GM21723 (cell line): ENCODE measurements around the gene CEMIP.

Source experiments
- ATAC-seq: cut with Tn5 transposase; IDR thresholded peaks from one replicate; pipeline ENCODE4 v1.9.1; 2021; ENCODE audit warnings: mild to moderate bottlenecking, moderate library complexity; ENCODE audit not compliant: unreplicated experiment

Gene CEMIP

GRCh38 chr15:80783260-80783659 lies 4.1 kb downstream of the CEMIP start:
- ATAC-seq = no peak

- no peak for ATAC-seq
Measured at GRCh38 chr15:80785335-80785734, 6.2 kb downstream of the CEMIP start.

GRCh38 chr15:80785811-80786354 lies 6.7 kb downstream of the CEMIP start:
- ATAC-seq = no peak

GRCh38 chr15:80787316-80787715 lies 8.1 kb downstream of the CEMIP start:
- no peak for ATAC-seq

GRCh38 chr15:80788536-80788935 lies 9.4 kb downstream of the CEMIP start:
- no peak for ATAC-seq

- no peak for ATAC-seq
Measured at GRCh38 chr15:80789296-80789695, 10.1 kb downstream of the CEMIP start.

GRCh38 chr15:80789796-80790195 lies 10.6 kb downstream of the CEMIP start:
- no peak for ATAC-seq

- ATAC-seq = no peak
Measured at GRCh38 chr15:80790236-80790635, 11.1 kb downstream of the CEMIP start.

- ATAC-seq = no peak
Measured at GRCh38 chr15:80791004-80791403, 11.8 kb downstream of the CEMIP start.

GRCh38 chr15:80796407-80796806 lies 17.2 kb downstream of the CEMIP start:
- ATAC-seq = no peak

- ATAC-seq = no peak
Measured at GRCh38 chr15:80798911-80799310, 19.7 kb downstream of the CEMIP start.

GRCh38 chr15:80800067-80800466 lies 20.9 kb downstream of the CEMIP start:
- no peak for ATAC-seq

- no peak for ATAC-seq
Measured at GRCh38 chr15:80801891-80802680, 22.9 kb downstream of the CEMIP start.

GRCh38 chr15:80803580-80804525 lies 24.7 kb downstream of the CEMIP start:
- no peak for ATAC-seq

GRCh38 chr15:80804970-80805495 lies 25.9 kb downstream of the CEMIP start:
- no peak for ATAC-seq

GRCh38 chr15:80811781-80812315 lies 32.7 kb downstream of the CEMIP start:
- ATAC-seq = no peak

- no peak for ATAC-seq
Measured at GRCh38 chr15:80815106-80815505, 35.9 kb downstream of the CEMIP start.

- ATAC-seq = no peak
Measured at GRCh38 chr15:80816049-80816653, 37.0 kb downstream of the CEMIP start.

- no peak for ATAC-seq
Measured at GRCh38 chr15:80816936-80817335, 37.8 kb downstream of the CEMIP start.

- ATAC-seq = no peak
Measured at GRCh38 chr15:80817901-80818300, 38.7 kb downstream of the CEMIP start.

- no peak for ATAC-seq
Measured at GRCh38 chr15:80819001-80819400, 39.8 kb downstream of the CEMIP start.
